Smooth muscle cell (in vitro differentiated cells): ENCODE data around the gene VPS13A. TPM values are rescaled to one million over a fixed set of nuclear protein-coding genes. Genes with fewer than 3 reads are reported as not detected.

ENCODE experiments used
- DNase-seq: peaks from one replicate; lab custom pipeline; 2025; ENCODE audit not compliant: unreplicated experiment; lab: John Stamatoyannopoulos, UW
- H2AFZ ChIP-seq: fragments of 200-600 bp; sonication (generic); 2 replicates; pipeline ENCODE4 v1.6.0; 2016; ENCODE audit warnings: antibody characterized with exemption, low read depth, mild to moderate bottlenecking
- H3F3A ChIP-seq: fragments of 200-600 bp; sonication (generic); 2 replicates; pipeline ENCODE4 v1.6.0; 2017; ENCODE audit warnings: antibody characterized with exemption, low read depth
- H3K27ac ChIP-seq: fragments of 200-600 bp; sonication (generic); 2 replicates; pipeline ENCODE4 v1.5.1; 2016; ENCODE audit warnings: low read depth, mild to moderate bottlenecking
- H3K27me3 ChIP-seq: fragments of 200-600 bp; sonication (generic); 2 replicates; pipeline ENCODE4 v1.6.1; 2016; ENCODE audit warnings: low read depth, mild to moderate bottlenecking
- H3K36me3 ChIP-seq: fragments of 200-600 bp; sonication (generic); 2 replicates; pipeline ENCODE4 v1.5.1; 2016; ENCODE audit warnings: low read depth
- H3K4me1 ChIP-seq: fragments of 200-600 bp; sonication (generic); 2 replicates; pipeline ENCODE4 v1.5.1; 2016; ENCODE audit warnings: low read depth
- H3K4me2 ChIP-seq: fragments of 200-600 bp; sonication (generic); 2 replicates; pipeline ENCODE4 v1.6.0; 2016; ENCODE audit warnings: mild to moderate bottlenecking
- H3K4me3 ChIP-seq: fragments of 200-600 bp; sonication (generic); 2 replicates; pipeline ENCODE4 v1.5.1; 2016; ENCODE audit warnings: mild to moderate bottlenecking
- H3K79me2 ChIP-seq: fragments of 200-600 bp; sonication (generic); 2 replicates; pipeline ENCODE4 v1.6.0; 2016; ENCODE audit warnings: low read depth, mild to moderate bottlenecking
- H3K9ac ChIP-seq: fragments of 200-600 bp; sonication (generic); 2 replicates; pipeline ENCODE4 v1.6.0; 2016; ENCODE audit warnings: low read depth
- H3K9me3 ChIP-seq: fragments of 200-600 bp; sonication (generic); replicated peaks from 2 replicates; pipeline ENCODE4 v1.5.1; 2016; ENCODE audit warnings: low read depth
- H4K20me1 ChIP-seq: fragments of 200-600 bp; sonication (generic); 2 replicates; pipeline ENCODE4 v1.6.0; 2016; ENCODE audit warnings: low read depth
- CTCF ChIP-seq: fragments of 200-600 bp; sonication (generic); IDR thresholded peaks from 2 replicates; pipeline ENCODE4 v1.5.1; 2017; ENCODE audit warnings: borderline replicate concordance, mild to moderate bottlenecking, antibody characterized with exemption; ENCODE audit not compliant: insufficient read depth, poor library complexity, severe bottlenecking
- WGBS: methylation state at CpG from one replicate; pipeline ENCODE4 v1.1.7; 2016; ENCODE audit warnings: low lambda C conversion rate; 5-methylcytosine and 5-hydroxymethylcytosine counted together
- polyA plus RNA-seq: library from polyadenylated mRNA; unstranded; fragments of >200 nt; fragmentation: Nextera tagmentation; extraction: Ambion mirVana; gene quantifications from 2 replicates; pipeline ENCODE4 v1.2.1, GENCODE V29; 2016
- total RNA-seq: library from RNA; depleted of rRNA; stranded (reverse); fragments of >200 nt; gene quantifications from 2 replicates; pipeline ENCODE4 v1.2.3, GENCODE V29; 2014

VPS13A gene
- total and polyA plus RNA-seq, 2 experiments from 2014 or later: 1.6 to 17.0 TPM

DNA sequence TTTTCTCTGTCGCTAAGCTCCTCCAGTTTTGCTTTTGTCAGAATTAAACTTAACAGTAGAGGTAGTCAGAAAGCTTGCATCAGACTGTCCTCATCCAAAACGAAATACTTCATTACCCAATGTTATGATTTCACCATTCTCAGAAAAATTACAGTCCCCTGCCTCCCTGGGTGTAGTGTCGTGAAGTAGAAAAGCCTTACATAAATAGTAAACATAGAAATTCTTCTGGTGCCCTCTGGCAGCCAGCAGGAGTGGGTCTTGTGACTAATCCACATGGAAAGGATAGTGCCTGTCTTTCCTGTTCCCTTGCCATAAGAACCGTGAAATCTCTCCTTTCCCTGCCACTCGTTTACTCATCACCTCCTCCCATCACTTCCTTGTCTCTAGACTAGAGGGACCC is 240.2 kb downstream of the VPS13A start:
- H3K27ac ChIP-seq: peak overlapping the region; percentile 37
- TF ChIP-seq CTCF: no peak
- H4K20me1 ChIP-seq: no peaks in the 10 kb centered on the region
- 25% methylated on average over 5 of the region's 5 CpGs for WGBS
- H3K36me3 ChIP-seq: no peaks in the 10 kb centered on the region
- no peak overlapping the region for H3K4me3 ChIP-seq
- H3K27me3 ChIP-seq: no peaks in the 10 kb centered on the region
- H3K79me2 ChIP-seq: no peaks in the 10 kb centered on the region
- no peak overlapping the region for H3K9ac ChIP-seq
- no peaks in the 10 kb centered on the region for H3K9me3 ChIP-seq
- peak overlapping the region; percentile 18 for H2AFZ ChIP-seq
- no peak for DNase-seq
- no peaks in the 10 kb centered on the region for H3K4me1 ChIP-seq
- H3F3A ChIP-seq: peaks cover 6% of the 10 kb centered on the region
- peak overlapping the region; percentile 11 for H3K4me2 ChIP-seq

- H3K4me1 ChIP-seq: no peaks in the 10 kb centered on the region
- H3K4me2 ChIP-seq: no peak overlapping the region
- H3K9ac ChIP-seq: no peak overlapping the region
- no peak for TF ChIP-seq CTCF
- peak overlapping the region; percentile 34 for H3K27ac ChIP-seq
- DNase-seq: no peak
- no peak overlapping the region for H2AFZ ChIP-seq
- no peak overlapping the region for H3K4me3 ChIP-seq
- H3K79me2 ChIP-seq: no peaks in the 10 kb centered on the region
- no peaks in the 10 kb centered on the region for H3K27me3 ChIP-seq
- H3K36me3 ChIP-seq: no peaks in the 10 kb centered on the region
- H3K9me3 ChIP-seq: no peaks in the 10 kb centered on the region
- H4K20me1 ChIP-seq: no peaks in the 10 kb centered on the region
- peaks cover 6% of the 10 kb centered on the region for H3F3A ChIP-seq
Observed at GRCh38 chr9:77418226-77418625, 240.9 kb downstream of the VPS13A start.

DNA sequence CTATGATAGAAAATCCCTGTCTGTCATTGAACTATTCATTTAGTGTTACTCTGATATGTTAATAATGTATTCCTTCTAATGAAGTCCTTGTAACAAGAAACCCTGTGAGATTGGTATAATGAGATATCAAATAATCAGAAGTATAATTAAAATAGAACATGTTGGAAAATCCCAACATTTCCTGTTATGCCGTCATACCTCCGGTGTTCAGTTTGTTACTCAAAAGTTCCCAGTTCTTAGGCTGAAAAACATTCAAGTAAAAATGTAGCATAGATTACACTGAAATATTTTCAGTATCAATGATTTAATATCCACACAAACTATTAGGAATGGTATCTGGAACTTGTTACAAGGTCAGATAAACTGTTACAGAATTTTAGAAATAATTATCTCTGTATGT is 243.3 kb downstream of the VPS13A start:
- Histone ChIP-seq H3K79me2 (no peaks in the 10 kb centered on the region), H2AFZ (no peak overlapping the region), H4K20me1 (no peaks in the 10 kb centered on the region), H3K4me2 (no peak overlapping the region), H3F3A (peaks cover 6% of the 10 kb centered on the region), H3K27ac (no peak overlapping the region), H3K27me3 (no peaks in the 10 kb centered on the region), H3K9ac (no peak overlapping the region), H3K4me3 (no peak overlapping the region), H3K9me3 (no peaks in the 10 kb centered on the region), H3K4me1 (no peaks in the 10 kb centered on the region), H3K36me3 (no peaks in the 10 kb centered on the region)
- DNase-seq: no peak
- TF ChIP-seq CTCF: no peak
- whole genome bisulfite sequencing: 99% methylated on average over 2 of the region's 2 CpGs

DNA sequence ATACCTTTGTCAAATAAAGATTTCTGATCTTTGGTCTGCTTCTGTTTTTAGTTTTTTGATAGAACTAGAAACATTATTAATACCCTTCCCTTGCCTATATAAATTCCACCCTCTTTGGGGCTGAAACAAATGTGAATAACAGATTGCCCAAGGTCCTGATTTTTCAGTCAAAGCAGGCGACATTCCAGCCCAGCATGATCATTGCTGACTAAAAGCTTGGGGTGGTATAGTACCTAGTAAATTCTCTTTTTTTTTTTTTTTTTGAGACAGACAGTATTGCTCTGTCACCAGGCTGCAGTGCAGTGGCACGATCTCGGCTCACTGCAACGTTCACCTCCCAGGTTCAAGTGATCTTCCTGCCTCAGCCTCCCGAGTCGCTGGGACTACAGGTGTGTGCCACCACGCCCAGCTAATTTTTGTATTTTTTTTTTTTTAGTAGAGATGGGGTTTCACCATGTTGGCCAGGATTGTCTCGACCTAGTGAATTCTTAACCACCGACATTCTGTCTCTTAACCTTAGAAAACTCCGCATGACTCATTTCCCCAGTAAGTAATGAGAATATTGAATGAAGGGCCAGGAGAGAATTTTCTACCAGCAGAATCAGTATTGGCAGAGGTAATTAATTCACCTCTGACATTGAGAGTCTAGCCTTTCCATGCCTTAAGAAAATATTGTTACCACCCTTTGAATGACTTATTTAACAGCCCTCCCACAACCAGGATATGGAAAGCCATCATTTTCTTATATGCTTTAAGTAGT is 244.4 kb downstream of the VPS13A start:
- no peak for TF ChIP-seq CTCF
- DNase-seq: no peak

More for the DNA sequence above, 244.4 kb downstream of the VPS13A start:
- no peaks in the 10 kb centered on the region for H3K9me3 ChIP-seq
- H3F3A ChIP-seq: peaks cover 4% of the 10 kb centered on the region
- no peaks in the 10 kb centered on the region for H3K36me3 ChIP-seq
- H3K27me3 ChIP-seq: no peaks in the 10 kb centered on the region
- H3K79me2 ChIP-seq: no peaks in the 10 kb centered on the region
- no peak overlapping the region for H3K27ac ChIP-seq
- H2AFZ ChIP-seq: no peak overlapping the region
- H3K9ac ChIP-seq: no peak overlapping the region
- H3K4me3 ChIP-seq: no peak overlapping the region
- H4K20me1 ChIP-seq: no peaks in the 10 kb centered on the region
- no peak overlapping the region for H3K4me2 ChIP-seq
- no peaks in the 10 kb centered on the region for H3K4me1 ChIP-seq
- WGBS: 92% methylated on average over 10 of the region's 10 CpGs
